ENCODE data around the gene BRSK2.

The BRSK2 gene

DNA sequence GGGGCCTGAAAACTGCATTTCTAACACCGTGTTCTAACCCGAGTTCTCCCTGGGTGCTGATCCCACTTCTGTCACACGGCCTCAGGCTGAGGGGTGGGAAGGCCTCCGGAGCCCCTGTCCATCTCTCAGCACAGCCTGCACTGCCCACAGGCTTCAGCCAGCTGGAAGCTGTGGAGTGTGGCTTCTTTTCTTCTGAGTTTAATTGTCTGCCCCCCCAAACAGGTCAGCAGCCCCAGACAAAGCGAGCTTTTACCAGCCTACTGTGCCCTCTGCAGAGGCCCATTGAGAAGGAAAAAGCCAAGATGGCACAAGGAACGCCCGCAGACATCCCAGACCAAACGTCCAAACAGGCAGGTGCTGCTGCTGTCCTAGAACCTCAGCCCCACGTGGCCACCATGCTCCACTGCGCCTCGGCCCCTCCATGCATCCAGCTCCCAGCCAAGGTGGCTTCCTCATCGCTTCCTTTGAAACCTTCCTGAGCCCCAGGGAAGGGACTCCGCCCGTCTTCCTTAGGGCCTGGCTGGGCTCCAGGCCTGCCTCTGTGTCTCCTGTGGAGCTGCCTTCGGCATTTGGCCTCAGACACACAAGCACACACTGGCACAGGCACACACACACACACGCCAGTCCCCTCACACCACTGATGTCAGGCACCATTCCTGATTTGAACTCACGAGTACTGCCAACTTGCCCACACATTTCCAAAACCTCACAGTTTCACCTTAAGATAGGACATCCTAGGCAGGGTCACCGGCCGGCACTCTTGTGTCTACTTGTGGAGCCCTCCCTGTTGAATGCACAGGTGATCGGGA lies 95.2 kb downstream of the BRSK2 start:
- DNase-seq: no peak

DNA sequence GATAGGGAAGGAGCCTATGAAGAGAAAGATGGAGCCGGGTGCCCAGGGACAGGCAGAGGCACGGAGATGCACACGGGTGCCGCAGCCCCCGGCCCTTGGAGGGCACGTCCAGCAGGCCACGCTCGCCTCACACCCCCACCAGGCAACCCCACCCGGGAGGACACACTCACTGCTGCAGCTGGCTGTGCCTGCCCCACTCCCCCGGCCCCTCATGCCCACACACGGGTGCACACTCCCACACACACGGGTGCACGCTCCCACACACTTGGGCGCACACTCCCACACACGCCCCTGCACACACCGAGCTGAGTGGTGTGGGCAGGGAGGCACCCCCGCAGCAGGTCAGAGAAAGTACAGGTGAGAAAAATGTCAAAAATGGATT lies 95.8 kb downstream of the BRSK2 start:
- DNase-seq: no peak

DNA sequence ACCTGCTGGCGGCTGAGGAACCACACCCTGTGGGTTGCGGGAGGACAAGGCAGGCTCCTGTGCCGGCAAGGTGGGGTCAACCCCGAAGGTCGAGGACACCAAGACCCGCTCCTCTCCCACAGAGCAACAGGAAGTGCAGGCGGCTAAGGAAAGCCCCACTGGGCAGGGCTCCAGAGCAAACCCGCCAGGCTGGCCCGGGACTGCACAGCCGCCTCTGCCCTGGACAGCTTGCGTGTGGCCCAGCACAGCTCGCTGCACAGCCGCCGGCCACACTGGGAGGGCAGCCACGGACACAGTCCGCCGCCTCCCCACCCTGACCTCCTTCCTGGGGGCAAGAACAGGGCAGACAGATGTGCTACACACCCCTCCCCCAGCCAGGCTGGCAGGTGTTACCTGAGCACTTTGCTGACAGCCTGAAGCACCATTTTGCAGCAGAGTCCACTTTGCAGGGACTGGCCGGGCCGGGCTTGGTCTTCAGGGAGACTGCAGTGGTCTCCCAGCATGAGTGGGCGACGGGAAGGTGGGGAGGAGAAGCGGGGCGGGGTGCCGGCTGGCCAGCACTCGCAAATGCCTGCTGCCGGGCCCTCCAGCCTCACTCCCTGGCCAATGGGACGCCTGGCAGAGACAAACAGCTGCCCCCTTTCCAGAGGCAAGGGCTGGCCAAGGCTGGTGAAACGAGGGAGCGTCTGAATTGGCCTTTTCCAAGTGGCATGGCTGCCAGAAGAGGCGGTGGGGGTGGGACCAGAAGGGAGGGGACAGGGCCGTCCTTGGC lies 96.5 kb downstream of the BRSK2 start, which contains the start of gene MOB2:
MOB2 (minus strand) TSS at position 726 of the 772 bp plus-strand sequence; CDS start at position 503, 223 bp downstream.
- no peak for DNase-seq

DNA sequence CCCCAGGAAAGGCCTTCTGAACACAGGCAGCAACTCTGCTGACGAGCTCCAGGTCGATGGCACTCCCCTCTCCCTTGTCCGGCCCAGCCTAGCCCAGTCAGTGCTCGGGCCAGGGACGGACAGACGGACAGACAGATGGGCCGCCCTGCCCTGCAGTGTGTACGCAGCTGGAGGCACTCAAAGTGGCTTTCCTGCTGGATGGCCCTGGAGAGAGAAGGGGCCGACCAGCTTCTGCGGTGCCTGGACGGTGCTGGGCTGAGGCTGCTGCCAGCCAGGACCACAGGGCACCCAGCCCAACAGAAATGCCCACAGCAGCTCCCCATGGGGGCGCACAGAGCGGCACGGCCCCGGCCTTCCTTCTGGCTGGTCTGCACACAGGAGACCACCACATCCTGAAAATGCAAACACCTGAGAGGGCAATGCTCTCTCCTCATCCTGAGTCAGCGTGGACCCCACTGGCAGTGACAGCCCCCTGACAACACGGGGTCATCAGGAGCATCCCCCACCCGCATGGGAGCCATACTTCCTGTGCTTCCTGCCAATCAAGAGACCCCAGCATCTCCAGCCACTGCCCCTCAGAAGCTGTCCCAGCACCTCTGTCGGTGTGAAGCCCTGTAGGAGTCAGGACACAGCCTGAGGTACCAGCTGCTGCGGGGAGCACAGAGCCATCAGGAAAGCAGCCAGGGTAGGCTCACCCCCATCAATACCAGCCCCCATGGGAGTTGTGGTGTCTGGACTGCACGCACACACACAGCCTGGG lies 97.5 kb downstream of the BRSK2 start:
- DNase-seq: no peak

DNA sequence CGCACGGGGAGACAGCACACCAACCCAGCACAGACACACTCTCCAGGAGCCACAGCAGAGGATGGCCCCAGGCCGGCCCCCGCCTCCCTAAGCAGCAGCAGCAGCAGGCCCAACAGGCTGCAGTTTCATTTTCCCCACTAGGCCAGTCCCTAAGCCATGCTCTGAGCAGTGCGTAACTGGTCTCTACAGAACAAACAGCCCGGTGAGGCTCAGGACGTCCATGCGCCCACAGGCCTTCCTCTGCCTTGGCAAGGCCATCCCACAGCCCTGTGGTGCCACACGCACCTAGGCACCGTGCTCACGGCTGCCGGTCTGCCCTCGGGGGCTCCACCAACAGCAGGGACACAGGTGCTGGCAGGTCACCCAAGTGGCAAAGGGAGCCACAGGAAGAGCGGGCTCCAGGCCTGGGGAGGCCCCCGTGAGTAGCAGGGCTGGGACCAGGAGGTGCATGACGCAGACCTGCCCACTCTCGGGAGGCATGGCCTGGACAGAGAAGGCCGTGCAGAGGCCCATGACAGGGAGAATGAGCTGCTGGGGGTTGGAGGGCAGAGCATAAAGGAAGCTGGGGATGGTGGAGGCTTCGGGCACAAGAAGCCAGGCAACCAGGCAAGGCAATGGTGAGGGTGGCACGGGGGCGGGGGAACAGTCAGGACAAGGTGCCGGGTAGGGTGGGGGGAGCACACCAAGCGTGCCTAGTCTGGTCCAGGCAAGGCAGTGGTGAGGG lies 98.3 kb downstream of the BRSK2 start:
- no peak for DNase-seq

DNA sequence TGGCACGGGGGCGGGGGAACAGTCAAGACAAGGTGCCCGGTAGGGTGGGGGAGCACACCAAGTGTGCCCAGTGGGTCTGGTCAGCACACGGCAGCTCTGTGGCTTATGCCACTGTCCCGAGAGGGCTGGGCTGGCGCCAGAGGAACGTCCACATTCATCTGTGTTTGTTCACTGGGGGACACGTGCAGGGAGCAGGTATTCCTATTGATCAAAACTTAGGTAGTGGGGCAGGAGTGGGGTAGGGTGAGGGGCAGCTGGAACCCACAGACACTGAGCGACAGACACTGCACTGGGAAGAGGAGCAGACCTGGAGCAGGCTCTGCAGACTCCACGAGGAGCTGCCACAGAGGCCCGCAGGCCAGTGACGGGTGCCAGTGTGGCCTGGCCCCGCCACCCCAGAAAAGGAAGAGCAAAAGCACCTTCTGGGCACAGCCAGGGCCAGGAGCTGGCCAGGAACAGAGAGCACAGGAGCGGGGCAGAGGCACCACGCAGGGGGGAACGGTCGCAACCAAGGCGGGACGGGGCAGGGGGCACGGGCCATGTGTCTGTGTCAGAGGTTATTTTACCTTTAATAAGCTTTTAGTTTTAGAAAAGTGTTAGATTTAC lies 98.9 kb downstream of the BRSK2 start:
- no peak for DNase-seq

DNA sequence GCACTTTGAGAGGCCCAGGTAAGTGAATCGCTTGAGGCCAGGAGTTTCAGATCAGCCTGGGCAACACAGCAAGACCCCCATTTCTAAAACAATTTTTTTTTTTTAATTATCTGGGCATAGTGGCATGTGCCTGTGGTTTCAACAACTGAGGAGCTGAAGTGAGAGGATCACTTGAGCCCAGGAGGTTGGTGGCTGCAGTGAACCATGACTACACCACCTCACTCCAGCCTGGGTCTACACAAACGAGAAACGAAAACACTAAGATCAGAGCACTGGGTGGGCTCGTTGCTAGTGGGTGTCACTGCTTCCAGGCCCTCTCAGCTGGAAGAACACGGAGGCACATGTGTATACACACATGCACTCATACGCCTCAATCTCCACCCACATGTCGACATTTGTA lies 100.9 kb downstream of the BRSK2 start:
- DNase-seq: no peak

DNA sequence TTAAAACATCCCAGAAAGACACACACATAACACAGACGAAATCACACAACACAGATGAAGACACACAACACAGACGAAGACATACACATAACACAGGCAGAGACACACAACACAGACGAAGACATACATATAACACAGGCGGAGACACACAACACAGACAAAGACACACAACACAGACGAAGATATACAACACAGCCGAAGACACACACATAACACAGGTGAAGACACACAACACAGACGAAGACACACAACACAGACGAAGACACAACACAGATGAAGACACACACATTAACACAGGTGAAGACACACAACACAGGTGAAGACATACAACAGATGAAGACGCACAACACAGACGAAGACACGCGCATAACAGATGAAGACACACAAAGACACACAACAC lies 101.6 kb downstream of the BRSK2 start:
- DNase-seq: no peak

DNA sequence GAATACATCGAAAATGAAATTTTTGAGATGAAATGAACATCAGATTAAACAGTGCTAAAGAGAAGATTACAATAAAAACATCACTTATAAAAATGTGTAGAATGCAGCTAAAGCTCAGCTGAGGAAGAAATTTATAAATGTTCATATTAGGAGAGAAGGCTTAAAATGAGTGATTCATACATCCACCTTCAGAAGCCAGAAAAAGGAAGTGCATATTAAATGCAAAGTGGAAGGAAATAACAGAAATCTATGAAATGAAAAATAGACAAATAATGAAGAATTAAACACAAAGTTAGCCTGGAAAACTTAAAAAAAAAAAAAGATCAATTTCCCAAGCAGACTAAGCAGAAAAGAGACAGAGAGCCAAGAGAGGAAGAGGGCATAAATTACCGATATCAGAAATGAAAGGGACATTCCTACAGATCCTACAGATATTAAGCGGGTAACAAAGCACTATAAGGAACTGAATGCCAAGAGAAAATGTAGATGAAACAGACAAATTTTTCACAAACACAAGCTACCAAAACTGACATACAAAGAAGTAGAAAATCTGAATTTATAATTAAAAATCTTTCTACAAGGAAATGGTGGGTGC lies 104.0 kb downstream of the BRSK2 start:
- no peak for DNase-seq

DNA sequence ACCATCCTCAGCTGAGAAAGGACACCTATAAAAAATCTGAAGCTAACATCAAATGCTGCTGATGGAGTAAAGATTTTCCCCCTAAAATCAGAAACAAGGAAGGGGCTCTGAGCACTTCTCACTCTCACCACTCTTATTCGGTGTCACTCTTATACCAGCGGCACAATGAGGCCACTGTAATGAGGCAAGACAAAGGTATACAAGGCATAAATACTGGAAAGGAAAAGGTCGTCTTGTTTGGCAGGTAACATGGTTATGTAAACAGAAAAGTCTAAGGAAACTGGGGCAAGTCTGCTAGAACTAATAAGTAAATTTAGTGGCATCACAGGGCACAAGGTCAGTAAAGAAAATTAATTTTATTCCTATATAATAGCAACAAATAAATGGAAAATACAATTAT lies 104.9 kb downstream of the BRSK2 start:
- DNase-seq: no peak

DNA sequence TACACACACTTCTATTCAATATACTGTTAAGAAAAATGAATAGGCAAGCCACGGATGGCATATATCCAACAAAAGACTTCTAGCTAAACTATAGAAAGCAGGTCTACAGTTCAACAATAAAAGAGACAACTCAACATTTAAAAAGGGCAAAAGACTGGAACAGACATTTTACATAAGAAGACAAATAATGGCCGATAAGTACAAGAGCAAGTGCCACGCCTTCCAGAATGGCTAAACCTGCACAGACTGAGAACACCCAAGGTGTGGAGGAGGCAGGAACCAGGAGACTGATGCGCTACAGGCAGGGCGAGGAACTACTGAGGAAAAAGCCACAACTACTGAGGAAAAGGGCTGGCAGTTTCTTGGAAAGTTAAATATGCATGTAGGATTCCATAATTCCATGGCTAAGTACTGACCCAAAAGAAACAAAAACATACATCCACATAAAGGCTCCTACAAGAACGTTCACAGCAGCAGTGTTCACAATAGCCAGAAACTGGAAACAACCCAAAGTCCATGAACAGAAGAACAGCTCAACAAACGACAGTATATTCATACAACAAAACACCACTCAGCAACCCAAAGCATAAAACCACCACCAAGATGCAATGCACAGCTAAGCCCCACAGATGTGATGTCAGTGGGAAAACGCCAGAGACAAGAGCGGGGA lies 106.5 kb downstream of the BRSK2 start:
- no peak for DNase-seq

DNA sequence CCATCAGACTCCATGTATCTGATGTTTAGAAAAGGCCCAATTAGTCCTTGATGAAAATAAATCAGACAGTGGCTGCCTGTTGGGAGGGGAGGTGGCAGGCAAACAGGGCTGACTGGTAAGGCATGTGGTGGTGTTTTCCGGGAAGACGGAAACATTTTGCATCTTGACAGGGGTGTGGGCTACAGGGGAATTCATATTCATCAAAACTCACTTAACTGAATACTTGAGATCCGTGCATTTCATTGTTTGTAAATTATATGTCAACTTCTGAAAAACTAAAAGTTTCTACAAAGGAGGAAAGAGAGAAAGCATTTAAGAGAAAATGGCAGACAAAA lies 107.0 kb downstream of the BRSK2 start:
- DNase-seq: no peak

DNA sequence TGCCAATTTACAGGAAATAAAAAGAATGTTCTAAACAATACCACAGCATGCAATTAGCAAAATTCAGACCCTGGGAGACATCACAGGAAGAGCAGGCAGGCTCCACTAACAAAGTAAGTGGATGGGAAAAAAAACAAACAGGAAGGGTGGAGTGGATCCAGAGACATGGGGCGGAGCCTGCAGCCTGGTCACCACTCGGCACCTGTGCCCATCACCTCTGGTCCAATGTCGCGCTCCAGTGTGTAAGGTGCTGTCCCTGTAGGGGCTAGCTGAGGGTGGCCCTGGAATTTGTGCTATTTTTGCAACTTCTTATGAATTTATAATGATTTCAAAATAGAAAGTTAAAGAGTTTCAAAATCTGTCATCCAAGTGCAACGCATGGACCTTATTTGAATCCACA lies 107.9 kb downstream of the BRSK2 start:
- no peak for DNase-seq

DNA sequence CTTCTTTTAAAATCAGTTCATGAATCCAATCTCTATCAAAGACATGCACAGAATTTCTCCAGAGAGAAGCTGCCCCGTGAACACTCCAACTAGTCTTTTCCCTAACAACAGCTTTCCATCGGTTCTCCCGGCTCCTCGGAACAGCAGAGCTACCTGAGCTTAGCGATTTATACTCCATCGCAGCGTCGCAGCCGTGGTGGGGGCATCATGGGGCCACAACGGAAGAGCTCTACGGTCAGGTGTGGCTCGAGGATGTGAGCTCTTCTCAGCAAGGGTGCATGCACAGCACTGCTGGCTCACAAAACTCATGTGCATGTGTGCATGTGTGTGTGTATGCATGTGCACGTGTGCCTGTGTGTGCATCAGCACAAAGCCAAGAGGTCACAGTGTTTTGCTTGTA lies 108.5 kb downstream of the BRSK2 start:
- DNase-seq: no peak

DNA sequence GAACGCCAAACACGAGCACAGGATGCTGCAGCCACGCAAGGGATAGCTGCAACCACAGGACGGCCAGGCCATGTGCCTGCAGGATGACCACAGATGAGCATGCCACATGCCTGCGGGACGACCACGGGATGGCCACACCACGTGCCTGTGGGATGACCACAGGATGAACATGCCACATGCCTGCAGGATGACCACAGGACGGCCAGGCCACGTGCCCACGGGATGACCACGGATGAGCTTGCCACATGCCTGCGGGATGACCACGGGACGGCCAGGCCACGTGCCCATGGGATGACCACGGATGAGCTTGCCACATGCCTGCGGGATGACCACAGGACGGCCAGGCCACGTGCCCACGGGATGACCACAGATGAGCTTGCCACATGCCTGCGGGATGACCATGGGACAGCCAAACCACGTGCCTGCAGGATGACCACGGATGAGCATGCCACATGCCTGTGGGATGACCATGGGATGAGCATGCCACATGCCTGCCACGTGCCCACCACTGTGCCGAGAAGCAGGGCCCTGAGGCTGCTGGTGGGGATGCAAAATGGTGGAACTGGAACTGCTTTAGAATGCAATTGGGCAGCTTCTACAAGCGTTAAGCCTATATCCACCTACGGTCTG lies 109.6 kb downstream of the BRSK2 start:
- DNase-seq: no peak

DNA sequence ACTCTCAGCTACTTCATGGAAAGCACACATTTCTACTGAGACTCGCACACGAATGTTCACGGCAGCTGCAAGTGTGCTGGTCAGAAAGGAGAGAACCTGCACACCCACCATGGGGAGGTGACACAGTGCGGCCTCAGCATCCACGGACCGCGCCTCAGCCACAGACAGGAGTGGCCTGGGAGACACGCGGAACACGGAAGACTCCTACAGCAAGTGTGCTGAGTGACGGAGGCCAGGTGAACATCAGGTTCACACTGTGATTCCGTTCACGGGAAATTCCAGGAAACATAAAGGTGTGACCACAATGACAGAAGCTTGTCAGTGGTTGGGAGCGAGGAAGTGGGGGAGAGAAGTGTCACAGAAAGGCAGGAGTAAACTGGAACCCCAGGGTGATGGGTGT lies 110.2 kb downstream of the BRSK2 start:
- no peak for DNase-seq

DNA sequence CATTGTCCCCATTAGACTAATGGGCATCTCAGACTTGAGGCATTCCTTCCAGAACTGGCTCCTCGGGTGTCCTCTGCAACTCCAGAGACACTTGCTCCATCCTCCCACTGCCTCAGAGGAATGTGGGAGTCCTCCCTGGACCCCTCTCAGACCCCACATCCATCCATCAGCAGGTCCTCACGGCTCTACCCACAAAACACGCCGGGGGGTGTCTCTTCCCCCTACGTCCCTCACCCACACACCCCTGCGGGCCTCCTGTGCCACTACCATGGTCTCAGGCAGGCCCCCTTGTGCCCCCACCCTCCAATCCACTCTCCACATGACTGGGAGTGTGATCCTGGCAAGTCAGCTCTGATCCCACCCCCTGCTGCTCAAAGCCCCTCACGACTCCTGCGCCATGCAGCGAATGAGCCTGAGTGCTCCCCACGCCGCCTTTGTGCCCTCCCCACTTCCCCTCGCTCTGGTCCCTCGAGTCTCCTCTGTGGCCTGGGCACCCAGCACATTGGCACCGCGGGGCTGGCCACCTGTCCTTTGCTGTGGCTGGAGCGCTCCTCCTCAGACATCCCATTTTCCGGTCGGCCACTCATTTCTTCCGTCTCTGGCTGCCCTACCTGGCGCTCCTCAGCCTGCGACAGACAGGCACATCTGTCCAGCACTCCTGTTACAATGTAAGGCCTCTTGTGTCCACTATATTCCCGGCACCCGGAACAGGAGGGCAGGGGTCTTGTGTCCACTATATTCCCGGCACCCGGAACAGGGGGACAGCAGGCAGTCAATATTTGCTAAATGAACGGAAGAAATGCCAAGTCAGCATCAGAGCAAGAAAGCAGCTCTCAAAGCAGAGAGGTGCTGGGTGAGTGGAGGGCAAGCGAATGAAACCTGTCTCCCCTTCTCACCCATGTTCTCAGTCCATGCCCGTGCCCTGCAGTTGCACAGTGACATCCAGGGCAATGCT lies 111.0 kb downstream of the BRSK2 start:
- no peak for DNase-seq

DNA sequence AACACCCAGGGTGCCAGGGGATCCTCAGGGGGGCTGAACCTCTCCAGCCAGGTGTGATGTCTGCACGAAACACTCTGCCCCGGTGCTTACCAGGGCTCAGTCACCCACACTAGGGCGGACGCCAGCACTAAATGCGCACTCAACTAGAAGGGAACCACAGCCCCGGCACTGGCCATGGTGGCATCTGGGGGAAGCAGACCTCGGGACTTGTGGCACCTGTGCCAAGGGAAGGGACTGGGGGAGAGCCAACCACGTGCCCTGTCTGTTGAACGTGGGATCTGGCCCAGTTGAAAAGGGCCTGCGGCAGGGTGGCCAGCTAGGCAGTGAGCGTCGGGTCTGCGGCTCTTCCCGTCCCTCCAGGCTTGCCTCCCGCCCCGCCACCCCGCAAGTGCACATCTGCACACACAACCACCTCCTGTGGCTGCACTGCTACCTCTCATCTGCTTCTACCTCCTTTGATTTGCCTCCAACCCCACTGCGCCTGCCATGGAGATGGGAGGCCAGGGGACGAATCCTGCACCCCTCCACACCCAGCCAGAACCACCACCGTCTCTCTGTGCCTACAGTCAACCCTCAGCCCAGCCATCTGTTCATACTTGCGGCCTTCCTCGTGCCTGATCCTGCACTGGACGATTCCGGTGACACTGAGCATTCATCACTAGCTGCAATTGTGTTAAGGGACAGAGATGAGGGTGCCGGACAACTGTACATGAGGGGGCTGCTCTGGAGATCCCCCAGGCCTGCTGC lies 111.9 kb downstream of the BRSK2 start:
- DNase-seq: no peak
